Skin epidermis (tissue), 12 donors: ENCODE data around the gene GNB1.
A peak's percentile ranks its signal among the peaks of the same experiment; 100 is the strongest.

Experiments used
- H3K27ac ChIP-seq, 21 experiments: fragments of 200-600 bp; sonication (generic) in 11 of 21; one replicate each; pipeline ENCODE4 v1.5.0; 2020; ENCODE audit warnings: mild to moderate bottlenecking in 3 of 21, inconsistent platforms in 2 of 21, moderate library complexity in 2 of 21
- H3K4me3 ChIP-seq, 7 experiments: fragments of 200-600 bp; sonication (generic) in 2 of 7; one replicate each; pipeline ENCODE4 v1.5.0; 2020; ENCODE audit warnings: inconsistent platforms in 2 of 7, mild to moderate bottlenecking in 2 of 7, moderate library complexity in 1 of 7

Gene GNB1

GRCh38 chr1:1924386-1924785 lies 33.5 kb upstream of the GNB1 start:
- H3K4me3 ChIP-seq = no peak overlapping the region
- H3K27ac ChIP-seq = no peak overlapping the region

- no peak overlapping the region for H3K4me3 ChIP-seq
Observed at GRCh38 chr1:1922956-1923833, 32.3 kb upstream of the GNB1 start.

GRCh38 chr1:1922702-1922955 lies 31.7 kb upstream of the GNB1 start:
- no peak overlapping the region for H3K4me3 ChIP-seq

More at GRCh38 chr1:1922956-1923833, 32.3 kb upstream of the GNB1 start:
- H3K27ac ChIP-seq = no peak overlapping the region

GRCh38 chr1:1921901-1922701 lies 31.2 kb upstream of the GNB1 start:
- Histone ChIP-seq H3K4me3 (no peak overlapping the region), H3K27ac (no peak overlapping the region)

More at GRCh38 chr1:1922702-1922955, 31.7 kb upstream of the GNB1 start:
- H3K27ac ChIP-seq = no peak overlapping the region

- Histone ChIP-seq H3K27ac (no peak overlapping the region), H3K4me3 (no peak overlapping the region)
Observed at GRCh38 chr1:1921459-1921862, 30.6 kb upstream of the GNB1 start.

GRCh38 chr1:1920608-1921458 lies 29.9 kb upstream of the GNB1 start:
- Histone ChIP-seq H3K4me3 (no peak overlapping the region), H3K27ac (peak overlapping the region in 2 of 21 experiments; percentile 17 to 24)

- peak overlapping the region in 8 of 21 experiments; percentile 11 to 72 (median 51) for H3K27ac ChIP-seq
- H3K4me3 ChIP-seq = no peak overlapping the region
Observed at GRCh38 chr1:1920057-1920607, 29.2 kb upstream of the GNB1 start.

- Histone ChIP-seq H3K4me3 (peak overlapping the region; percentile 47 to 61 (median 50)), H3K27ac (peak overlapping the region in 10 of 21 experiments; percentile 11 to 72 (median 42))
Observed at GRCh38 chr1:1919304-1920056, 28.6 kb upstream of the GNB1 start.

GRCh38 chr1:1918901-1919303 lies 28.0 kb upstream of the GNB1 start, which contains the start of gene TMEM52:
Gene TMEM52 (minus strand): TSS chr1:1919279. CDS start chr1:1919265, 14 bp downstream.
- H3K27ac ChIP-seq = peak within 1 kb of the TSS in 10 of 21 experiments; percentile 11 to 72 (median 42)
- peak within 1 kb of the TSS; percentile 47 to 61 (median 50) for H3K4me3 ChIP-seq

GRCh38 chr1:1917995-1918900 lies 27.4 kb upstream of the GNB1 start:
- Histone ChIP-seq H3K4me3 (peak overlapping the region; percentile 47 to 61 (median 50)), H3K27ac (peak overlapping the region in 2 of 21 experiments; percentile 37 to 58)

- H3K27ac ChIP-seq = no peak overlapping the region
- no peak overlapping the region for H3K4me3 ChIP-seq
Observed at GRCh38 chr1:1917304-1917976, 26.6 kb upstream of the GNB1 start.

- Histone ChIP-seq H3K27ac (no peak overlapping the region), H3K4me3 (no peak overlapping the region)
Observed at GRCh38 chr1:1916851-1917251, 26.0 kb upstream of the GNB1 start.

- H3K4me3 ChIP-seq = no peak overlapping the region
- no peak overlapping the region for H3K27ac ChIP-seq
Observed at GRCh38 chr1:1915911-1916840, 25.3 kb upstream of the GNB1 start.

GRCh38 chr1:1914971-1915692 lies 24.2 kb upstream of the GNB1 start, which contains the start of gene CALML6:
Gene CALML6 (plus strand): TSS chr1:1915260. CDS start chr1:1915281, 21 bp downstream.
- Histone ChIP-seq H3K27ac (no peak within 1 kb of the TSS), H3K4me3 (no peak within 1 kb of the TSS)
